ENCODE measurements around the gene BEX5. TPM values are rescaled to one million over a fixed set of nuclear protein-coding genes. Genes with fewer than 3 reads are reported as not detected.

Gene BEX5
- total RNA-seq, 2 donors from 2014 or later, result 1.3 to 2.1 TPM

Other genes starting within 250 kb of the BEX5 start
- gene ZMAT1, start 223.9 kb downstream of the BEX5 start, total RNA-seq, result 1 to 10 TPM; 1.5 to 2.1 TPM
- 1 to 10 TPM in 1 of 2 donors, not detected in 1; 1.5 TPM for gene TCEAL2, start 30.3 kb downstream of the BEX5 start, total RNA-seq
- not detected for gene TCEAL6, start 13.5 kb downstream of the BEX5 start, total RNA-seq
- not detected for gene TCP11X1, start 59.3 kb upstream of the BEX5 start, total RNA-seq
- not detected for gene NXF2, start 91.2 kb upstream of the BEX5 start, total RNA-seq

Measured in left colon (tissue), 2 donors.